Stimulated activated CD4-positive, alpha-beta T cell treated with anti-CD3 and anti-CD28 coated beads, TNF-alpha, amount 100 ng/mL, for 48 hours (primary cell): ENCODE data around the gene CYBA.

ENCODE experiments used
- DNase-seq, 3 donors: peaks; one replicate each; pipeline ENCODE4 v3.0.0-alpha.2; 2020; ENCODE audit warnings: low read depth in 3 of 3

Gene CYBA

GRCh38 chr16:88647178-88648070, 3.4 kb downstream of the CYBA start:
- DNase-seq = no peak

GRCh38 chr16:88646345-88647034, 4.4 kb downstream of the CYBA start:
- DNase-seq = no peak

- DNase-seq = no peak
Observed at GRCh38 chr16:88645941-88646340, 4.9 kb downstream of the CYBA start.

DNA sequence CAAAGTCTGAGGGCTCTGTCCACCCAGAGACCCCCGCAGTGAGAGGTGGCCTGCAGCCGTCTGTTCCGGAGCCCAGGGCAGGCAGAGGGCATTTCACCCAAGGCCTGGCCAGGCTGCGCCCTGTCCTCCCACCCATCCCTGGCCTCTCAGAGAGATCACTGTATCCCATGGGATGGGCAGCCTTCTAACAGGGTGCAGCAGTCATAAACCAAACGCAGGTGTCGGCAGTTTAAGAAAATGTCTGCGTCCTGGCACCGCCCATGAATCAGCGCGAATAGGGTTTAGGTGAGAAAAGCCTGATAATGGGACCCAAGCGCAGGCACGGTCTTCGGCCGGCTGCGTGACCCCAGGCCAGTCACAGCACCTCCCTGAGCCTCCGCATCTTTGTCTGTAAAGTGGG, 5.4 kb downstream of the CYBA start:
- DNase-seq = no peak

GRCh38 chr16:88643644-88643932, 7.3 kb downstream of the CYBA start:
- no peak for DNase-seq

DNA sequence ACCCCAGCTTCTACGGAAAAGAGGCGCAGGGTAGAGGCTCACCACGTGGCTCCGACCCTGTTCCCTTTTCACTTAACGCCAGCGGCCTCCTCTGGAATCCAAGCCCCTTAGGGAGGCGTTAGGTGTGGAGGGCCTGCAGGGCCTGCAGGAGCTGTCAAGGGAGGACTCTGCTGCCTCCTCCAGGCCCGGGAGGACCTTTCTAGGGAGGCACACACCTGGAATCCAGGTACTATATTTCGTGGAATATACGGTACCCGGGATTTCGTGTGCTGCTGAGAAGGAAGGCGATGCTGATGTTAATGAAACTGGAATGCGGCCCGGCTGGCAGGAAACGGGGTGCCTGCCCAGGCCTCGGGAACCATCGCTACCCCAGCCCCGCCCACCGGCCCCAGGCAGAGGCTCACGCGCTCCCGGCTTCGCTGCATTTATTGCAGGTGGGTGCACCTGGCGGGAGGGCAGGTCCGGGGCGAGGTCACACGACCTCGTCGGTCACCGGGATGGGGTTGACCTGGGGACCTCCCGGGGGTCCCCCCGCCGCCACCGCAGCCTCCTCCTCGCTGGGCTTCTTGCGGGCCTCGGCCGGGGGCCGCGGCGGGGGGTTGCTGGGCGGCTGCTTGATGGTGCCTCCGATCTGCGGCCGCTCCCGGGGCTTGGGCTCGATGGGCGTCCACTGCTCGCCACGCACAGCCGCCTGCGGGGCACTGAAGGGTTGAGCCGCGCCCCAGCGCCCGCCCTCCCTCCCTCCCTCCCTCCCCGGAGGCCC, 7.8 kb downstream of the CYBA start:
- DNase-seq = no peak

GRCh38 chr16:88640498-88641247, 10.2 kb downstream of the CYBA start:
- no peak for DNase-seq

- DNase-seq = no peak
Observed at GRCh38 chr16:88640039-88640495, 10.8 kb downstream of the CYBA start.

GRCh38 chr16:88639231-88640038, 11.4 kb downstream of the CYBA start:
- no peak for DNase-seq

DNA sequence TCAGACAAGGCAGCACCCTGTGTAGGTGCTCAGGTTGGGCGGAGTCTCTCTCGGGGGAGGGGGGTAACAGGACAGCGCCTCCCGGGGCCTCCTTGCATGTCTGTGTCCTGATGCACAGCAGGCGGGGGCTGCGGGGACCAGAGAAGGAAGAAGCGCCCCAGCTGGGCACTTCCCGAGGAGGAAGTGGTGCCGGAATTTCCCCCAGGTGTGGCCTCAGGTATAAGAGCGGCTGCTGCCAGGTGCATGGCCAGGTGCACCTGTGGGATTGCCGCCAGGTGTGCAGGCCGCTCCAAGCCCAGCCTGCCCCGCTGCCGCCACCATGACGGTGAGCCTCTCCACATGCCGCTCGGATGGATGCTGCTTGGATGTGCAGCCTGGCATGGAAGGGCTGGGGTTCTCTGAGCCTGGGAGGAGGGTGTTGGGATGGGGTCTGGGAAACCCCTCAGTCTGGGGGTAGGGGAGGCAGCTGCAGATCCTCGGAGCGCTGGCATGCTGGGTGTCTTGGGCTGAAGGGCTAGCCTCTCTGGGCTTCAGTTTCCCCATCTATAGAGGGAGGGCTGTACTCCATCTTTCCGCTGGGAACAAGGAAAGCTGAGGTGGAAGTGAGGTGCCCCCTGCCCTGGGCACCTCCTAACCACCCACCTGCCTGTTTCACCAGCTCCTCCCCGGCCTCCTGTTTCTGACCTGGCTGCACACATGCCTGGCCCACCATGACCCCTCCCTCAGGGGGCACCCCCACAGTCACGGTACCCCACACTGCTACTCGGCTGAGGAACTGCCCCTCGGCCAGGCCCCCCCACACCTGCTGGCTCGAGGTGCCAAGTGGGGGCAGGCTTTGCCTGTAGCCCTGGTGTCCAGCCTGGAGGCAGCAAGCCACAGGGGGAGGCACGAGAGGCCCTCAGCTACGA, 12.3 kb downstream of the CYBA start, which contains the start of gene IL17C:
Gene IL17C, plus strand, starts transcription at position 250 of the 908 bp plus-strand sequence. Its CDS starts 70 bp downstream, at position 320.
- DNase-seq = no peak

GRCh38 chr16:88636488-88637265, 14.2 kb downstream of the CYBA start:
- no peak for DNase-seq

- no peak for DNase-seq
Observed at GRCh38 chr16:88635671-88636319, 15.1 kb downstream of the CYBA start.

DNA sequence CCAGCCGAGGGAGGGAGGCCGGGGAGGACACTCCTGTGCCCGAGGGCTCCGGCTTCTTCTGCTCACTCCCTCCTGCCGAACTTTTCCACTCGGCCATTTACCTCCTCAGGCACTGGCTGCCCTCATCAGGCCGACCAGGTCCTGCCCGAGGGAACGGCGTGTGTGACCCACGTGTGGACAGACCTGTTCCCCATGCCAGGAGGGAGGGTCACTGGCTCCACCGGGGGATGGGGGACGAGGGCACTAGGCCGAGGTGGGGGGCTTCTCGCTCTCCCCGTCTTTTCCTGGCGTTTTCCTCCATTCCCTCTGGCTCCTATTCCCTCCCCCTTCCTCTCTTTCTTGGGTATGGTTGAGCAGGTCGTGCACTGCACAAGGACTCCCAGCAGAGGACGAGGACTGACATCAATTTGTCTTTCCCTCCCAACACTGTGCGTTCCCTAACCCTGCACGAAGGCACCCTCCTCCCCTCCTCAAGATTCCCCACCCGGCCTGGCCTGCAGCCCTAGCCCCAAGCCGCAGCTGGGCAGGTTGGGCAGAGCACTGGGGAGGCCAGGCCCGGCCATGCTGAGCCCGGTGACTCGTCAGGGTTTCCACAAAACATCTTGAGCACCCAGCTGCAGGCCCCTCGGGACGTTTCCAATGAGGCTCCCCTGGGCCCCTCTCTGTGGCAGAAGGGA, 15.7 kb downstream of the CYBA start:
- DNase-seq = no peak

DNA sequence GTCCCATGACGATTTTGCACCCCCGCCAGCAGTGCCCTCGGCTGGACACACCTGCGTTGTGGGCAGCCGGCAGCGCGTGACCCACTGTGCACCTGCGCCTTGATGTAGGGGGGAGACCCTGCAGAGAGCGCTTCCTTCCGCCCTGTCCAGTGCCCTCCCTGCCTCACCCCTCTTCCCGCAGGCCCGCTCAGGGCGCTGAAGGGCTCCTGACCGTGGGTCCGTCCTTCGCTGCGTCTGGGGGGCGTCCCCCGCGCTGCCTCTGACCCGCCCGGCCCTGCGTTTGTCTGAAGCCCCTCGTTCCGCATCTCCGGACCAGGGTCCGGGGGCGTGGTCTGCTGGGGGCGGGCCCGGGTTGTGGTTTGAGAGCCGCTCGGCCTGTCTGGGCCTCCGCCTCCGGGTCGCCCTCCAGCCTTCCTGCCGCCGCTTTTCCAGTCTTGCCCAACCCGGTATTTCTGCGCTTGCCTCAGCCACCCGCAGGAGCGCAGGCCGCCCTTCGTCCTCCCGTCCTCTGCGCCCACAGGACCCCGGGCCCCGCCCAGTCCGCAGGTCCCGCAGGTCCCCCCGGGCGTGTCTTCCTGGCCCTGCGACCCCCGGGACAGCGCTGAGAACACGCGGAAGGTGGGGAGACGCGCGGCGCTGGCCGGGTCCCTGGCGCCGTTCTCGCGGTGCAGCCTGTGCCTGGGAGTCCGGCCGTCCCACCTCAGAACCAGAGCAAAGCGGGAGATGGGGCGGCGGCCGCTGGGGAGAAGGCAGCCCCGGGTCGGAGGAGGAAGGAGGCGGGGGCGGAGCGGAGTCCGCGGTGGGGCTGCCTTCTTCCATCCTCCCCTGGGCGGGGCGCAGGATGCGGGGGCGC, 16.5 kb downstream of the CYBA start:
- peak in 1 of 3 donors; percentile 56 for DNase-seq

- peak in 1 of 3 donors; percentile 28 for DNase-seq
Observed at GRCh38 chr16:88633684-88634140, 17.1 kb downstream of the CYBA start.

GRCh38 chr16:88632587-88632930, 18.3 kb downstream of the CYBA start:
- DNase-seq = no peak
